Osteocyte (in vitro differentiated cells): ENCODE data around the gene ZNF629. TPM values are rescaled to one million over a fixed set of nuclear protein-coding genes. Genes with fewer than 3 reads are reported as not detected.
A peak's percentile ranks its signal among the peaks of the same experiment; 100 is the strongest.

Experiments used
- DNase-seq: peaks from one replicate; pipeline ENCODE4 v3.0.0; 2021; ENCODE audit warnings: mixed read lengths; ENCODE audit not compliant: unreplicated experiment; ENCODE audit errors: extremely low spot score
- H3K27ac Mint-ChIP-seq: one replicate; pipeline ENCODE4 v1.8.0; 2021; ENCODE audit warnings: mild to moderate bottlenecking, mixed read lengths; ENCODE audit not compliant: unreplicated experiment
- H3K27me3 Mint-ChIP-seq: one replicate; pipeline ENCODE4 v1.8.0; 2021; ENCODE audit warnings: mixed read lengths; ENCODE audit not compliant: unreplicated experiment
- H3K36me3 Mint-ChIP-seq: one replicate; pipeline ENCODE4 v1.8.0; 2021; ENCODE audit warnings: mixed read lengths; ENCODE audit not compliant: unreplicated experiment
- H3K4me1 Mint-ChIP-seq: one replicate; pipeline ENCODE4 v1.8.0; 2021; ENCODE audit warnings: mixed read lengths; ENCODE audit not compliant: unreplicated experiment
- H3K4me3 Mint-ChIP-seq: one replicate; pipeline ENCODE4 v1.8.0; 2021; ENCODE audit warnings: mild to moderate bottlenecking, moderate library complexity, mixed read lengths; ENCODE audit not compliant: unreplicated experiment
- H3K9me3 Mint-ChIP-seq: one replicate; pipeline ENCODE4 v1.8.0; 2021; ENCODE audit warnings: mixed read lengths; ENCODE audit not compliant: unreplicated experiment
- total RNA-seq: library from RNA; stranded (reverse); gene quantifications from 2 replicates; pipeline ENCODE4 v1.2.1, GENCODE V29; 2021
- TF ChIP-seq, protein P1 (sequence below): fragments of 200-600 bp; sonication (generic); IDR thresholded peaks from 2 replicates; pipeline ENCODE4 v1.5.0; 2021; ENCODE audit warnings: antibody characterized with exemption, mild to moderate bottlenecking, moderate library complexity

ZNF629 gene
- total RNA-seq, 1 donor from 2014 or later: 26.7 TPM

DNA sequence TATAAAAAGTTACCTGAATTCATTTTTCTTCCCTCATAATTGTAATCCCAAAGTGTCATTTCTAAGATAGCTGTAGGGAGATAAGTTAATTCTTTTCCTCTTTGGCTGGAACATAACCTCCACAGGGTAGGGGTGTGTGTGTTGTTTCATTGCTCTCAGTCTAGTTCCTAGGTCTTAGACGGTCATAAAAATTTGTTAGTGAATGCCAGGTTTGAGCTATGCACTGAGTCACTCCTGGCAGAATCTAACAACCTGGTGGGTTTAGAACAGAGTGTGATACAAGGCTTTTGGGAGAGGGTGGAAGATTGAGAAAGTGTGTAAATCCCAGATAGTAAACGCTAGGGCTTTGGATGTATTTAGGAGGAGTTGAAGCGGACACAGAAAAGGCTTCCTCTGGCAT, 39.7 kb downstream of the ZNF629 start:
- Mint-ChIP-seq H3K36me3 (peaks cover 7% of the 10 kb centered on the region), H3K27me3 (no peaks in the 10 kb centered on the region), H3K4me1 (peaks cover 17% of the 10 kb centered on the region), H3K27ac (peak overlapping the region; percentile 90), H3K4me3 (peak overlapping the region; percentile 90), H3K9me3 (no peaks in the 10 kb centered on the region)
- TF ChIP-seq, protein P1, sequence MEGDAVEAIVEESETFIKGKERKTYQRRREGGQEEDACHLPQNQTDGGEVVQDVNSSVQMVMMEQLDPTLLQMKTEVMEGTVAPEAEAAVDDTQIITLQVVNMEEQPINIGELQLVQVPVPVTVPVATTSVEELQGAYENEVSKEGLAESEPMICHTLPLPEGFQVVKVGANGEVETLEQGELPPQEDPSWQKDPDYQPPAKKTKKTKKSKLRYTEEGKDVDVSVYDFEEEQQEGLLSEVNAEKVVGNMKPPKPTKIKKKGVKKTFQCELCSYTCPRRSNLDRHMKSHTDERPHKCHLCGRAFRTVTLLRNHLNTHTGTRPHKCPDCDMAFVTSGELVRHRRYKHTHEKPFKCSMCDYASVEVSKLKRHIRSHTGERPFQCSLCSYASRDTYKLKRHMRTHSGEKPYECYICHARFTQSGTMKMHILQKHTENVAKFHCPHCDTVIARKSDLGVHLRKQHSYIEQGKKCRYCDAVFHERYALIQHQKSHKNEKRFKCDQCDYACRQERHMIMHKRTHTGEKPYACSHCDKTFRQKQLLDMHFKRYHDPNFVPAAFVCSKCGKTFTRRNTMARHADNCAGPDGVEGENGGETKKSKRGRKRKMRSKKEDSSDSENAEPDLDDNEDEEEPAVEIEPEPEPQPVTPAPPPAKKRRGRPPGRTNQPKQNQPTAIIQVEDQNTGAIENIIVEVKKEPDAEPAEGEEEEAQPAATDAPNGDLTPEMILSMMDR: no peak
- no peak for DNase-seq

DNA sequence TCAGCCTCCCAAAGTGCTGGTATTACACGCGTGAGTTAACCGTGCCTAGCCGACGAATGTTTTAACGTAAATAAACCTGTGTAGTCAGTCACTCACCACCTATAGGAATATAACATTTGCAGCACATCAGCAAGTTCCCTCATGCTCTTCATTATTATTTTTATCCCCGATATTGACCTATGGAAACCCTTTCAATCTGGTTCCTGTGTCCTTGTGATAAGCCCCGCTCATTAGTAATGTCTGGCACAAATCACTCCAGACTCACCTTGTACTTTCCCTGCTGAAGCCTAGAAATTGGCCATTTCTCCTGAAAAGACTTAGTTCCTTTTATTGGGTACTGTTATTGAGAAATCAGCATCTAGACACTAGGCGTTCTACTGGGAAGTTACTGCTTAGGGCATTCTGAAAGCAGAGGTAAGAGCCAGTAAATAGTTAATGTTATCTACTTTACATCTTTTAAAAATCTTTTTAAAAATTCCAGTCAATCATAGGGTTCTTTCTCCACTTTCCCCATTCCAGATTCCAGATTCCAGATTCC, 40.3 kb downstream of the ZNF629 start:
- TF ChIP-seq, protein P1: no peak
- H3K27me3 Mint-ChIP-seq: no peaks in the 10 kb centered on the region
- no peak overlapping the region for H3K4me3 Mint-ChIP-seq
- peaks cover 13% of the 10 kb centered on the region for H3K36me3 Mint-ChIP-seq
- H3K9me3 Mint-ChIP-seq: no peaks in the 10 kb centered on the region
- H3K4me1 Mint-ChIP-seq: peaks cover 17% of the 10 kb centered on the region
- no peak overlapping the region for H3K27ac Mint-ChIP-seq
- DNase-seq: no peak

DNA sequence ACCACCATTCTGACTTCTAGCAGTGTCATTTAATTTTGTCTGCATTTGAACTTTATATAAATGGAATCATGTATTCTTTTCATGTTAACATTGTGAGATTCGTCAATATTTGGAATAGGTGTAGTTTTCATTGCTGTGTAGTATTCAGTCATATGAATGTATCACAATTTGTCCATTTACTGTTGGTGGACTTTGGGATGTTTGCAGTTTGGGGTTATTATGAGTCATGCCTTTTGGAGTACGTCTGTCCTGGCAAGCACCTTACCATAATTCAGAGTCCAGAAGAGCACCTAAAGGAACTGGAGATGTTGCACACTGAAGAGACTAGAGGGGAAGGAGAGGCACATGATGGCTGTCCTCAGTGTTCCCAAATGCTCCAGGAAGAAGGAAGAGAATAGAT, 41.9 kb downstream of the ZNF629 start:
- peaks cover 32% of the 10 kb centered on the region for H3K4me1 Mint-ChIP-seq
- TF ChIP-seq, protein P1: no peak

DNA sequence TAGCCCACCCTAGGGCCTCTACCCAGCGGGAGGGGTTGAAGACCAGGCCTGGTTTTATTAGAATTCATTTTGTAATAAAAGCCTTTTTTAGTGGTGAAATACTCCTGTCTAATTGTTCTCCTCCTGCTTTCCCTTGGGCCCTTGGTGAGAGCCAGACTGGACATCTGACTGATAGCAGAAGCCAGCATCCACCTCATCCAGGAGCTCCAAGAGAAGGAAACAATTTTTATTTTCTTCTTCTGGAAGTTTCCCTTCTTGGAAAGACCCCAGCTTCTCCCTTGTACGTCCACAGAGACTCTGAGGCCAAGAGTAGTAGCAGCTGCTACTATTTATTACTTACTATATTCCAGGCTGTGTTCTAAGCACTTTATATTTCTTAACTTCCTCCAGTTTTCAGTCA, 42.8 kb downstream of the ZNF629 start:
- Mint-ChIP-seq H3K9me3 (no peaks in the 10 kb centered on the region), H3K4me1 (peaks cover 27% of the 10 kb centered on the region), H3K36me3 (peaks cover 20% of the 10 kb centered on the region), H3K4me3 (no peak overlapping the region), H3K27ac (no peak overlapping the region), H3K27me3 (no peaks in the 10 kb centered on the region)
- no peak for DNase-seq
- TF ChIP-seq, protein P1: no peak

More for the DNA sequence above, 41.9 kb downstream of the ZNF629 start:
- H3K9me3 Mint-ChIP-seq: no peaks in the 10 kb centered on the region
- H3K27me3 Mint-ChIP-seq: no peaks in the 10 kb centered on the region
- no peak for DNase-seq
- H3K36me3 Mint-ChIP-seq: peaks cover 19% of the 10 kb centered on the region
- H3K4me3 Mint-ChIP-seq: no peak overlapping the region
- H3K27ac Mint-ChIP-seq: no peak overlapping the region

DNA sequence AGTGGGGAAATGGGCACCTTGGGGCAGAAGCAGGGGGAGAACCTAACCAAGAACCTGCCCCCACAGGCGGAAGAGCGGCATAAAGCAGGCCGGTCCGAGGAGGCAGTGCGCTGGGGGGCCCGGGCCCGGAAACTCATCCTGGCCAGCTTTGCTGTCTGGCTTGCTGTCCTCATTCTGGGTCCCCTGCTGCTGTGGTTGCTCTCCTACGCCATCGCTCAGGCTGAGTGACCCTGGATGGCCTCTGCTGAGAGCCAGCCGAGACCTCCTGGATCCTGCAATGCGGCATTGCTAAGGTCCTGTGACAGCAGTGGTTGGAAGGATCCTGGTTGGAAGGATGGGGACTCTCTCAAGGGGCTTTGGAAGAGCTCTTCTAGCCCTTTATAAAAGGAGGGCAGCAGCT, 43.3 kb downstream of the ZNF629 start:
- no peaks in the 10 kb centered on the region for H3K9me3 Mint-ChIP-seq
- H3K27me3 Mint-ChIP-seq: no peaks in the 10 kb centered on the region
- H3K36me3 Mint-ChIP-seq: peaks cover 23% of the 10 kb centered on the region
- no peak overlapping the region for H3K4me3 Mint-ChIP-seq
- TF ChIP-seq, protein P1: no peak
- no peak for DNase-seq
- H3K27ac Mint-ChIP-seq: no peak overlapping the region
- H3K4me1 Mint-ChIP-seq: peaks cover 28% of the 10 kb centered on the region
